PC-9 (cell line): ENCODE results near the gene ZSWIM8.
"Not testable (repeated sequence)": the region's sequence is repeated elsewhere in the genome, so short reads cannot be mapped to it uniquely, and the experiment has no call there.

Experiments
- CTCF ChIP-seq: fragments of 200-600 bp; sonication (generic); conservative IDR thresholded peaks from 2 replicates; pipeline ENCODE4 v1.6.1; 2017; ENCODE audit warnings: mixed run types, antibody characterized with exemption, mild to moderate bottlenecking, moderate library complexity
- EZH2 ChIP-seq: fragments of 200-600 bp; sonication (generic); IDR thresholded peaks from 2 replicates; pipeline ENCODE4 v1.8.0; 2017; ENCODE audit warnings: antibody characterized with exemption, low read depth

GRCh38 chr10:73740501-73741254, 44.7 kb upstream of the ZSWIM8 start:
- TF ChIP-seq CTCF, EZH2: not testable (repeated sequence)
